Spleen (tissue), 7 donors: Measurements from ENCODE around the gene GNA14.

ENCODE experiments used
- POLR2A ChIP-seq, 3 donors: fragments of 450-650 bp; IDR thresholded peaks; one replicate each; pipeline ENCODE4 v1.5.1; 2017; ENCODE audit warnings: antibody characterized with exemption in 3 of 3, mild to moderate bottlenecking in 1 of 3
- POLR2AphosphoS5 ChIP-seq, 3 donors: sonication (generic); formaldehyde crosslinking; IDR thresholded peaks; one replicate each; pipeline ENCODE4 v1.5.1; 2017; ENCODE audit warnings: antibody characterized with exemption in 3 of 3
- TF ChIP-seq, protein P1 (sequence below), 11 experiments: fragments of 200-600 bp in 7 of 11; fragments of 450-650 bp in 4 of 11; sonication (generic) in 4 of 11; IDR thresholded peaks in 8 of 11; conservative IDR thresholded peaks in 3 of 11; 1 replicate in 7 of 11; 2 replicates in 4 of 11; pipeline versions ENCODE4 v1.4.0 to v1.8.0; 2016 to 2021; ENCODE audit warnings: antibody characterized with exemption in 11 of 11, inconsistent platforms in 4 of 11, mild to moderate bottlenecking in 1 of 11
- donor health status: DM: no; HTN: no; CAD: no; lungs with moderate emphysema.
- donor health status: DM: no; HTN: no; CAD: no.
- donor health status: DM: no; HTN: no; CAD: no.

DNA sequence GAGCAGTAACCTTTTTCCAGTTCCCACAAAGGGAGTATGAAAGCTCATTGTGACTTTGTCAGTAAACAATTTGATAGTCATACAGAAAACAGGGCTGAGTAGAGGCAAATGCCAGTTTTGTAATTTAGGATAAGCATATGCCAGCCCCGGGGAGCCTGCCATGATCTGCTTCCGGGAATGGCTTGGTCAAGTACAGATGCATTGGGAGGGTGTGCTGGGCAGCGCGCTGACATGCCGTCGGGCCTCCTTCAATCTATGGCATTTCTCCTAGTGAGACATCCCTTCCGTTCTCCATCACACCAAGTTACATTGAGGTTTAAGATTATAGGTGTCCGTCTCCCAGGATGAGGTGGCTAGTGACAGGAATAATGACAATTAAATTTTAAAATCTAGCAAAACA, 48.6 kb downstream of the GNA14 start:
- TF ChIP-seq, protein P1, sequence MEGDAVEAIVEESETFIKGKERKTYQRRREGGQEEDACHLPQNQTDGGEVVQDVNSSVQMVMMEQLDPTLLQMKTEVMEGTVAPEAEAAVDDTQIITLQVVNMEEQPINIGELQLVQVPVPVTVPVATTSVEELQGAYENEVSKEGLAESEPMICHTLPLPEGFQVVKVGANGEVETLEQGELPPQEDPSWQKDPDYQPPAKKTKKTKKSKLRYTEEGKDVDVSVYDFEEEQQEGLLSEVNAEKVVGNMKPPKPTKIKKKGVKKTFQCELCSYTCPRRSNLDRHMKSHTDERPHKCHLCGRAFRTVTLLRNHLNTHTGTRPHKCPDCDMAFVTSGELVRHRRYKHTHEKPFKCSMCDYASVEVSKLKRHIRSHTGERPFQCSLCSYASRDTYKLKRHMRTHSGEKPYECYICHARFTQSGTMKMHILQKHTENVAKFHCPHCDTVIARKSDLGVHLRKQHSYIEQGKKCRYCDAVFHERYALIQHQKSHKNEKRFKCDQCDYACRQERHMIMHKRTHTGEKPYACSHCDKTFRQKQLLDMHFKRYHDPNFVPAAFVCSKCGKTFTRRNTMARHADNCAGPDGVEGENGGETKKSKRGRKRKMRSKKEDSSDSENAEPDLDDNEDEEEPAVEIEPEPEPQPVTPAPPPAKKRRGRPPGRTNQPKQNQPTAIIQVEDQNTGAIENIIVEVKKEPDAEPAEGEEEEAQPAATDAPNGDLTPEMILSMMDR (IDR thresholded peaks at IDR 0.05 in 8 of 11, conservative IDR thresholded peaks at IDR 0.05 in 3 of 11): no peak
- TF ChIP-seq POLR2AphosphoS5 (IDR thresholded peaks at IDR 0.05) (no peak), POLR2A (IDR thresholded peaks at IDR 0.05) (no peak)
